BLaER1 (cell line): ENCODE data around the gene ARL5C.

Experiments used
- H3K27ac ChIP-seq: shearing (Covaris generic); formaldehyde crosslinking; 2 replicates; pipeline ENCODE4 v1.8.1; 2022
- H3K27me3 ChIP-seq: shearing (Covaris generic); formaldehyde crosslinking; 2 replicates; pipeline ENCODE4 v1.8.1; 2022
- H3K36me3 ChIP-seq: shearing (Covaris generic); formaldehyde crosslinking; 2 replicates; pipeline ENCODE4 v1.8.1; 2022
- H3K4me1 ChIP-seq: shearing (Covaris generic); formaldehyde crosslinking; 2 replicates; pipeline ENCODE4 v1.8.1; 2022
- H3K4me2 ChIP-seq: shearing (Covaris generic); formaldehyde crosslinking; 2 replicates; pipeline ENCODE4 v1.8.1; 2022
- H3K4me3 ChIP-seq: shearing (Covaris generic); formaldehyde crosslinking; 2 replicates; pipeline ENCODE4 v1.8.1; 2022
- H3K9ac ChIP-seq: shearing (Covaris generic); formaldehyde crosslinking; 2 replicates; pipeline ENCODE4 v1.8.1; 2022
- H3K9me3 ChIP-seq: shearing (Covaris generic); formaldehyde crosslinking; 2 replicates; pipeline ENCODE4 v1.8.1; 2022
- H4K20me1 ChIP-seq: shearing (Covaris generic); formaldehyde crosslinking; 2 replicates; pipeline ENCODE4 v1.8.1; 2022
- Cebpa-rat ChIP-seq: shearing (Covaris generic); IDR thresholded peaks from 2 replicates; pipeline ENCODE4 v1.8.1; 2022

ARL5C gene

DNA sequence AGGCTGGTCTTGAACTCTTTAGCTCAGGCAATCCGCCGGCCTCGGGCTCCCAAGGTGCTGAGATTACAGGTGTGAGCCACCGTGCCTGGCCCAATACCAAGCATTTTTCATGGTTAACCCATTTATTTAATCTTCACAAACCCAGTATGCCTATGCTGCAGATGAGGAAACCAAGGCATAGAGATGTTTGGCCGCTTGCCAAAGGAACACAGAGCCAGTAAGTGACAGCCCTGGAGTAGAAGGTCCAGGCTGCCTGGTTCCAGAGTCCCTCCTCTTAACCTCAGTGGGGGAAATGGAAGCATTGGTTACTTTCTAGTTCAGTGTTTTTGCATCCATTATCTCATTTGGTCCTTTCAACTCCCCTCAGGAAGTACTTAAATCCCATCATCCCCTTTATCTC, 15.3 kb upstream of the ARL5C start:
- Histone ChIP-seq H3K27me3 (no peaks in the 10 kb centered on the region), H3K9me3 (no peaks in the 10 kb centered on the region), H4K20me1 (no peaks in the 10 kb centered on the region), H3K4me2 (no peak overlapping the region), H3K4me1 (peaks cover 11% of the 10 kb centered on the region), H3K9ac (no peak overlapping the region), H3K27ac (no peak overlapping the region), H3K4me3 (no peak overlapping the region), H3K36me3 (peaks cover 97% of the 10 kb centered on the region)
- no peak for TF ChIP-seq Cebpa-rat

DNA sequence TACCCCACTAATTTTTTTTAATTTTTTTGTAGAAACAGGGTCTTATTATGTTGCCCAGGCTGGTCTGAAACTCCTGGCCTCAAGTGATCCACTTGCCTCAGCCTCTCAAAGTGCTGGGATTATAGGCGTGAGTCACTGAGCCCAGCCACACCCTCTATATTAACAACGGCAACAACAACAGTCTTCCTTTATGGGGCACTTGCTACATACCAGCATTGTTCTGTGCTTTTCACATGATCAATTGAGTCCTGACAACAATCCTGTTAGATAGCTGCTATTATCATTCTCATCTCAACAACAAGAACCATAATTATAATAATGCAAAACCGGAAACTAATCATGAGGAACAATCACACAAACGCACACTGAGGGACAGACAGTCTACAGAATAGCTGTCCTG, 12.6 kb upstream of the ARL5C start:
- Histone ChIP-seq H3K27ac (no peak overlapping the region), H4K20me1 (peaks cover 12% of the 10 kb centered on the region; the same call in 1 of the 2 replicates), H3K9ac (no peak overlapping the region), H3K36me3 (peaks cover 74% of the 10 kb centered on the region), H3K9me3 (no peaks in the 10 kb centered on the region), H3K4me3 (no peak overlapping the region), H3K27me3 (no peaks in the 10 kb centered on the region), H3K4me1 (peaks cover 38% of the 10 kb centered on the region), H3K4me2 (no peak overlapping the region)
- TF ChIP-seq Cebpa-rat = no peak

DNA sequence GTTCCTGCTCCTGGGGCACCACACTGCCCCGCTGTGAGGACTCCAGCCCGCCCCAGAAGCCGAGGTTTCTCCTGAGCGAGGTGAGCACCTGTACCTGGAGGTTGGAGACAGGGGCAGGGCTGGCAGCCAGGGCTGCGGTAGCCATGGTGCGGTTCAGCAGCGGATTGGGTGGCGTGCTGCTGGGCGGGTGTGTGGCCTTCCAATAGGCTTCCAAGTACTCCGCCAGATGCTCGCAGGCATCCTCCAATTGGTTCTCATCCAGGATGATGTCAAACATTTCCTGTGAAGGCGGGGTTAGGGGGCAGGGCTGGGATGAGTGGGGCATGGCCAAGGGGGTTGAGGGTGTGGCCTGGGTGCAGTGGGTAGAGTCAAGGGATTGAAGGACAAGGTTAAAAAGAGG, 11.3 kb upstream of the ARL5C start:
- peaks cover 51% of the 10 kb centered on the region for H3K4me1 ChIP-seq
- no peak overlapping the region for H3K9ac ChIP-seq
- H3K4me3 ChIP-seq = no peak overlapping the region
- 0 out of 2 replicates have a peak overlapping the region, but pooled peaks have one; percentile 55 for H3K27ac ChIP-seq
- peaks cover 16% of the 10 kb centered on the region; the same call in 1 of the 2 replicates for H4K20me1 ChIP-seq
- no peaks in the 10 kb centered on the region for H3K9me3 ChIP-seq
- H3K36me3 ChIP-seq = peaks cover 62% of the 10 kb centered on the region
- H3K27me3 ChIP-seq = no peaks in the 10 kb centered on the region
- no peak overlapping the region for H3K4me2 ChIP-seq
- TF ChIP-seq Cebpa-rat = no peak

- Histone ChIP-seq H3K27ac (peak overlapping the region; percentile 55), H3K4me2 (peak overlapping the region; percentile 97), H3K36me3 (peaks cover 46% of the 10 kb centered on the region), H3K4me1 (peaks cover 67% of the 10 kb centered on the region), H4K20me1 (peaks cover 16% of the 10 kb centered on the region; the same call in 1 of the 2 replicates), H3K9ac (no peak overlapping the region), H3K27me3 (no peaks in the 10 kb centered on the region), H3K9me3 (no peaks in the 10 kb centered on the region), H3K4me3 (peak overlapping the region; percentile 4; the same call in 1 of the 2 replicates)
- no peak for TF ChIP-seq Cebpa-rat
Measured at GRCh38 chr17:39175695-39176093, 9.7 kb upstream of the ARL5C start.

DNA sequence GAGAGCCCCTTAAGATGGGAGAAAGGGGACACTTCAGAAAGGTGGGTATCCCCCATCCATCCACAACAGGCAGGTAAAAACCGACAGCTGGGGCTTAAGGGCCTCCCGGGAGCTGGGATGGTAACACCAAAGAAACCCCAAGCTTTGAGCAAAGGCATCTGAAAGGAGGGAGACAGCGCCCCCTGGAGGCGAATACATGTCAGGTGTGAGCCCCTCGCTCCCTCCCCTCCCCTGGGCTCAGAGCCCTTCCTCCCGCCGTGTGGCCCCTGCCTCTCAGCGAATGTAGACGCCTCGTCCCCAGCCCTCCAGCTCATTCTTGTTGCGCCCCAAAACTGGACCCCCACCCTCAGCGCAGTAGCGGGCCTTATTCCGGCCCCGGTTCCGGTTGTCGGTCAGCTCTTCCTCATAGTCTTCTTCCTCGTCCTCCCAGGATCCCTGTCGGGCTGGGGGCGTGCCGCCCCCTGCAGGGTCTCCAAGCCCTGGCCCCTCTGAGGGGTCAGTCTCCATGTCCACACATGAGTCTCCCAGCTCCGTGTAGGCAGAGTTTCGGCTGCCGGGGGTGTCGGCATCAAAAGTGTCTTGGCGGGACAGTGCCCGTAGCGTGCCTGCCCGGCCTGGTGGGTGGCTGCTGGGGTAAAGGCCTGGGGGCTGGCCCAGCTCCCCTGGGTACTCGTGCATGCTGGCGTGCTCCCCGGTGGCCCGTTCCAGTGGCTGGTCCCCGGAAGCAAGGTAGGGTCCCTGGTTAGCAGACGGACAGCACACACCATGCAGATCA, 9.1 kb upstream of the ARL5C start:
- Histone ChIP-seq H3K9me3 (no peaks in the 10 kb centered on the region), H3K27me3 (no peaks in the 10 kb centered on the region), H3K27ac (peak overlapping the region; percentile 71), H3K36me3 (peaks cover 41% of the 10 kb centered on the region), H3K9ac (peak overlapping the region; percentile 25; the same call in 1 of the 2 replicates), H3K4me1 (peaks cover 73% of the 10 kb centered on the region), H3K4me2 (peak overlapping the region; percentile 97), H4K20me1 (peaks cover 16% of the 10 kb centered on the region; the same call in 1 of the 2 replicates), H3K4me3 (peak overlapping the region; percentile 4; the same call in 1 of the 2 replicates)
- no peak for TF ChIP-seq Cebpa-rat

- H4K20me1 ChIP-seq = peaks cover 16% of the 10 kb centered on the region; the same call in 1 of the 2 replicates
- H3K27ac ChIP-seq = peak overlapping the region; percentile 71
- H3K27me3 ChIP-seq = no peaks in the 10 kb centered on the region
- TF ChIP-seq Cebpa-rat = no peak
- peak overlapping the region; percentile 69 for H3K9ac ChIP-seq
- H3K4me2 ChIP-seq = peak overlapping the region; percentile 97
- H3K4me1 ChIP-seq = peaks cover 86% of the 10 kb centered on the region
- H3K36me3 ChIP-seq = peaks cover 28% of the 10 kb centered on the region
- H3K4me3 ChIP-seq = peak overlapping the region; percentile 41
- no peaks in the 10 kb centered on the region for H3K9me3 ChIP-seq
Measured at GRCh38 chr17:39173526-39174274, 7.7 kb upstream of the ARL5C start.

DNA sequence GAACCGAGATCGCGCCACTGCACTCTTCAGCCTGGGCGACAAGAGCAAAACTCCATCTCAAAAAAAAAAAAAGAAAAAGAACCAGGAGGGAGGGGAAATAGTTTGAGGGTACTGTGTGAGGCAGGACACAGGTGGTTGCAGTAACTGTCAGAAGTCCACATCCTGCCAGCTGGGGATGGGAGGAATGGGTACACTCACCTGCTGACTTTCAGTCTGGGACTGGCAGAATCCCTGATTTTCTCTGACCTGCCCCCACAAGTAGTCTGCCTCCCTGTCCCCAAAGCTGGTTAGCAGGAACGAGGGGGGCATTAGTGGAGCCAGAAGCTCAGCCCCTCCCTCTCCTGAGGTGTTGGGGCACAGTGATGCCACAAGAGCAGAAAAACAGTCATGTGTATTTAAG, 7.1 kb upstream of the ARL5C start:
- TF ChIP-seq Cebpa-rat = no peak
- no peaks in the 10 kb centered on the region for H3K9me3 ChIP-seq
- peak overlapping the region; percentile 97 for H3K4me2 ChIP-seq
- peak overlapping the region; percentile 41 for H3K4me3 ChIP-seq
- H4K20me1 ChIP-seq = peaks cover 16% of the 10 kb centered on the region; the same call in 1 of the 2 replicates
- peaks cover 92% of the 10 kb centered on the region for H3K4me1 ChIP-seq
- peak overlapping the region; percentile 71 for H3K27ac ChIP-seq
- no peaks in the 10 kb centered on the region for H3K27me3 ChIP-seq
- H3K9ac ChIP-seq = peak overlapping the region; percentile 69
- peaks cover 22% of the 10 kb centered on the region for H3K36me3 ChIP-seq

- Histone ChIP-seq H3K4me3 (no peak overlapping the region), H3K9ac (no peak overlapping the region), H3K27ac (peak overlapping the region; percentile 71), H4K20me1 (peaks cover 16% of the 10 kb centered on the region; the same call in 1 of the 2 replicates), H3K4me2 (peak overlapping the region; percentile 97), H3K9me3 (no peaks in the 10 kb centered on the region), H3K27me3 (no peaks in the 10 kb centered on the region), H3K4me1 (peaks cover 99% of the 10 kb centered on the region), H3K36me3 (peaks cover 11% of the 10 kb centered on the region)
- TF ChIP-seq Cebpa-rat = no peak
Measured at GRCh38 chr17:39171933-39172332, 6.0 kb upstream of the ARL5C start.

GRCh38 chr17:39170558-39170957, 4.6 kb upstream of the ARL5C start:
- no peak overlapping the region for H3K9ac ChIP-seq
- peak overlapping the region; percentile 51; the same call in 1 of the 2 replicates for H3K27ac ChIP-seq
- no peaks in the 10 kb centered on the region for H3K9me3 ChIP-seq
- peaks cover 12% of the 10 kb centered on the region for H3K27me3 ChIP-seq
- peaks cover 16% of the 10 kb centered on the region; the same call in 1 of the 2 replicates for H4K20me1 ChIP-seq
- H3K36me3 ChIP-seq = no peaks in the 10 kb centered on the region
- peaks cover 99% of the 10 kb centered on the region for H3K4me1 ChIP-seq
- H3K4me2 ChIP-seq = peak overlapping the region; percentile 97
- no peak for TF ChIP-seq Cebpa-rat
- H3K4me3 ChIP-seq = no peak overlapping the region
